ENCODE measurements around the gene CTDSP1.

DNA sequence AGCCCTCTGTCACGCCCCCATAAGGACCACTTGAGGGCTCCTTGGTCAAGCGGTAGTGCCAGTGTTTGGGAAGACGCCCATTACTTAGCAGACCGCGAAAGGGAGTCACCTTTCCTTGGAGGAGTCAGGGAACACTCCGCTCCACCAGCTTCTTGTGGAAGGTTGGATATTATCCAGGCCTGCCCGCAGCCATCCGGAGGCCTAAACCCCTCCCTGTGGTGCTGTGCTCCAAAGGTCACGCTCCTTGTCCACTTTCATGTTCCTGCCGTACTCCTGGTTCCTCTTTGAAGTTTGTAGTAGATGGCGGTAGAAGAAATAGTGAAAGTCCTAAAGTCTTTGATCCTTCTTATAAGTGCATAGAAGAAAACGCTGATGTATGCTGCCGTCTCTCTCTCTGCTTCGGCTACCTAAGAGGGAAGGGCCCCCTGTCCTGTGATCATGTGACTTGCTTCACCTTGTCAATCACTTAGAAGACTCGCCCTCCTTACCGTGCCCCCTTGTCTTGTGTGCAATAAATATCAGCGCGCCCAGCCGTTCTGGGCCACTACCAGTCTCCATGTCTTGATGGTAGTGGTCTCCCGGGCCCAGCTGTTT is 44.7 kb upstream of the CTDSP1 start:
- no peak for TF ChIP-seq EP300 (IDR thresholded peaks at IDR 0.05)
- TF ChIP-seq, protein P1, sequence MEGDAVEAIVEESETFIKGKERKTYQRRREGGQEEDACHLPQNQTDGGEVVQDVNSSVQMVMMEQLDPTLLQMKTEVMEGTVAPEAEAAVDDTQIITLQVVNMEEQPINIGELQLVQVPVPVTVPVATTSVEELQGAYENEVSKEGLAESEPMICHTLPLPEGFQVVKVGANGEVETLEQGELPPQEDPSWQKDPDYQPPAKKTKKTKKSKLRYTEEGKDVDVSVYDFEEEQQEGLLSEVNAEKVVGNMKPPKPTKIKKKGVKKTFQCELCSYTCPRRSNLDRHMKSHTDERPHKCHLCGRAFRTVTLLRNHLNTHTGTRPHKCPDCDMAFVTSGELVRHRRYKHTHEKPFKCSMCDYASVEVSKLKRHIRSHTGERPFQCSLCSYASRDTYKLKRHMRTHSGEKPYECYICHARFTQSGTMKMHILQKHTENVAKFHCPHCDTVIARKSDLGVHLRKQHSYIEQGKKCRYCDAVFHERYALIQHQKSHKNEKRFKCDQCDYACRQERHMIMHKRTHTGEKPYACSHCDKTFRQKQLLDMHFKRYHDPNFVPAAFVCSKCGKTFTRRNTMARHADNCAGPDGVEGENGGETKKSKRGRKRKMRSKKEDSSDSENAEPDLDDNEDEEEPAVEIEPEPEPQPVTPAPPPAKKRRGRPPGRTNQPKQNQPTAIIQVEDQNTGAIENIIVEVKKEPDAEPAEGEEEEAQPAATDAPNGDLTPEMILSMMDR (IDR thresholded peaks at IDR 0.05) = no peak

Measured in tibial nerve (tissue), 4 donors.